NCI-H748 (cell line): Measurements from ENCODE around the gene PLXNA3.

Experiments used
- DNase-seq: peaks from one replicate; lab custom pipeline; 2025; ENCODE audit not compliant: unreplicated experiment; lab: John Stamatoyannopoulos, UW

PLXNA3 gene

DNA sequence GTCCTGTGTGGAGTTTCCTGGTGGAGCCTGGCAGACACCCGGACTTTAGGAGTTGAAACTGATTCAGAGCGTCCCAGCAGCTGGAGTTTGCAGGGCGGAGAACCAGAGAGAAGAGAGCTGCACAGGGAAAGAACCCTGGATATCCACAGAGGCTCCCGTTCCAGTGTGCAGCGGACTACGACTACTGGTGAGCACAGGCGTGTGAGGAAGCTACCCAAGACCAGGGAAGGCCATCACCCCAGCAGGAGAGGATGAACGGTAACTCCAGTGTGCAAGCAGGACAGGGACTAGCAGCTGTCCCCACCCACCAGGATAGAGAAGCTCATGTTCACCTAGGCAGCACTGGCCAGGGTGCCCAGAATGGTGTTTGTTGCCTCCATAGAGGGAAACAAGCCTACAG lies 18.7 kb downstream of the PLXNA3 start:
- DNase-seq: no peak

DNA sequence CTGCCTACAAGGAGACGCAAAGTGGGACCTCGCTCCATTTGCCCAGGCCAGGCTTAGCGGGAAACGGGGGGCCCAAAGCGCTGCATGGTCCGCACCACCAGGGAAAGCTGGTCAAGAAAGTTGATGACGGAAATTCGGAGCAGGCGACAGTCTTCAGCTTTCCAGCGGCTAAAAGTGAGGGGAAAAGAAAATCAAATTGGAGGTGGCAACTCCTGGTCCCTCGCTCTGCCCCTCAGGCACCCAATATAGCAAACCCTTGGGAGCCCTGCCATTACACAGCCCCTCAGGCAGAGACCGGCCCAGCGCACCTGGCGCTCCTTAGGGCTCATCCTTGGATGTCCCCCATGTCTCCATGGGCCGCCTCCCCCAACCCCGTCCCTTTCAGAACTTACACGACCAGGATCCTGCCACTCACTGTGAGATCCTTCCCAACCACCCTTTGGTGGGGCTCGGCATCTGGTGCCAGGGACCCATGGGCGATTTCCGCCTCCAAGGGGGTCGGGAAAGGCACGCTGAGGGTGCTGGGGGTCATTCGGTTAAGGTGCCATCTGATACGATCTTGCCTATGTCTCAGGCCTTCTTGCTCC lies 19.9 kb downstream of the PLXNA3 start:
- DNase-seq: peak; percentile 29

DNA sequence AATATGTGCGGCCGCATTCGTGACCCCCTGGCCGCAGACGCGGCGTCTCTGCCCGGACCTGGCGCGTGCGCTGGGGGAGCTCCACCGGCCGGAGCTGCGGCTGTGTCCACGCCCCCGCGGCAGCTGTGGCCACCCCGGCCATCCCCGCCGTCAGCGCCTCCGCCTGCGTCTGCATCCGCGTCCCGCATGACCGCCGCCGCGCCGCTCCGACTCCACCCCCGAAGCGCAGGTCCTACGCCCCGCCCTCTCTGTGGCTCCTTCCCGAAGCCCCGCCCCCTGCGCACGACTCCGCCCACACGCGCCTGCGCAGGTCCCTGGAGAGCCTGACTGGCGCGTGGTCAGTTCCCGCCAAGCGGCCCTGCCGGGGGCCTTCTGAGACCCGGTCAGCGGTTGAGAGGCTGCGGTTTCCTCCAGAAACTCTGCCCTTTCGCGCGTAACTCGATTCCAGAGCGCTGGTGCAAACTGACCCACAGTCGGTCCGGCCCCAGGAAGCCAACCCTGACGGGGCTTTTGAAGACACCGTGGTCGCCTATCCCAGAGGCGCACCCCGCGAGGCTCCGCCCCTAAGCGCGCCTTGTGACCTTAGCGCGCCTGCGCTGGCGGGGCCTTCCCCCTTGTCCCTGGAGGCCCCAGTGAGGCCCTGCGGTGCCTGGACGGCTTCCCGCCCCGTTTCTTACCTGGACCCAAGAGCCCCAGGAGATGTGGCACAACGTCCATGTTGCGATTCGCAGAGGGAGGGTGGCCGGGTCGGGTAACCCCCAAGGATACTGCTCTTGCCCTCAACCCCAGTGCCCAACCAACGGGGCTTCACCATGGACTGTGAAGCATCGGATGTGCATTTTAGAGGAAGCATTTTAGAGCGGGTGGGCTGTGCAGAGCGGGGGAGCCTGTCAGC lies 20.9 kb downstream of the PLXNA3 start, which contains the start of gene LAGE3:
Gene LAGE3, minus strand, starts transcription at position 554 of the 895 bp plus-strand sequence. Its CDS starts 366 bp downstream, at position 188.
- DNase-seq: peak; percentile 94

DNA sequence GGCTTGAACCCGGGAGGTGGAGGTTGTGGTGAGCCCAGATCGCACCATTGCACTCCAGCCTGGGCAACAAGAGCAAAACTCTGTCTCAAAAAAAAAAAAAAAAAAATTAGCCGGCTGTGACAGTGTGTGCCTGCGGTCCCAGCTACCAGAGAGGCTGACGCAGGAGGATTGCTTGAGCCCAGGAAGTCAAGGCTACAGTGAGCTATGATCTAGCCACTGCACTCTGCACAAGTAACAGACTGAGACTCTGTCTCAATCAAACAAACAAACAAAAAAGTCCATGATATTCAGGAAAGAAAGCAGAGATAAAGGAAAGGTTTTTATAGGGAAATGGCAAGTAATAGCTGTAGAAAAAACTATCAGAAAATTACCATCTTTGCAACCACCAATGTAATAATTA lies 23.1 kb downstream of the PLXNA3 start:
- no peak for DNase-seq

DNA sequence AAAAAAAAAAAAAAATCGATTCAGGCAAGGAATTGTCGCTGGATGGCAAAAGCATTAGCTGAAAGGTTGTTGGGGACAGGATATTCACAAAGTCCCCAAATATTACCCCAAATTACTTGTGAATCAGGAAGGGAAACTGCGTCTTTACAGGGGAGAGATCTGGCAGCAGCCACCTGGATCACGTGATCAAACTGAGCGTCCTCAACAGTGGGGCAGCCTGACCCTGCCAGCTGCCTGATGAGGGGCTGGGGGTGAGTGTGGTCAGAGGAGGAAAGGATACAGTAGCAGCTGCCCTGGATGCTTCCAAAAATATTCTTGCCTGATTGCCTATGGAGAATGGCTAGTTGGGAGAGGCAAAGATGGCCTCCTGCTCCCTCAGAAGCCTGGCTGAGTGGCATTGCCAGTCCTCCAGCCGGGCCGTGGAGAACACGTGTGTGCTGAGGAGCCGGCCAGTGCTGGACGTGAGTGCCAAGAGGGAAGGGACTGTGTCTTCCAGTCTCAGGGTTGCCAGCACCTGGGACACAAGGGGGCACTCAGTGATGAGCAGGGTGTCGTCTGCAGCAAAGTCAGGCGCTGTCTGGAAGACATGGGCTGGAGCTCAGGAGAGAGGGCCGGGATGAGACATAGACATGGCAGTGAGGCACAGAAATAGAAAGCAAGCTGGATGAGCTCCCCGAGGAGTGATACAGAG lies 24.0 kb downstream of the PLXNA3 start:
- no peak for DNase-seq

DNA sequence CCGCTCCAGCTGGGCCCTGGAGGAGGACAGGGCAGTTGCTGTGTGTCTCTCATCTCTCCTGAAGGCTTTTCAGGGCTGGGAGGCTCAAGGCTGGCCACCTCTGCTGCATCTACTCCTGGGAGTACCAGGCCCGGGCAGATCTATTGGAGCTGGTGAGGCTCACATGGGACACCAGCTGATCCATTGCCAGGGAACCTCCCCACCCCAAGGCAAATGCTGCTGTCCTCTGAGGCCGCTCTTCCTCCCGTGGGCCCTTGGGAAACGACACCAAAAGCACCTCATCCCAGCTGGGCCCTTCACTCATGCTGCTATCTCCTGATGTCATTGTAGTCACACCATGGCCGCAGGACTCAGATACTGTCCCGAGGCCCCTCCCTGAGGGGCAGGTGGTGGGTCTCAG lies 24.7 kb downstream of the PLXNA3 start:
- no peak for DNase-seq

DNA sequence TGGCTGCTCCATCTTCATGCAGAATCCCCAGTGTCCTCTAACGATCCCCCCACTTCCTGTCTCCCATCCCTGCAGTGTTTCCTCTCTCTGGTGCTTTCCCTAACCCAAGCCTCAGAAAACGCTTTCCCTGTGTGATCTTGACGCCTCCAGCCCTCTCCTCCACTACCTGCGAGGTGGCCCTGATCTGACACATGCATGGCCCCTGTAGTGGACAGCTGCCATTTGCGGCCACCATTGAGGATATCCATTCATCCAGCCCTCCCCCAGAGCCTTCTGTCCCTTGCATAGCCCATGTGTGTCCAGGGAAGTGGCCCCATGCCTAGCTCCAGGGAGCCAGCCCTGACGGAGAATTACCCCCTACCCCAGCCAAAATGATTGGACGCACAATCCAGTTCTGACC lies 25.2 kb downstream of the PLXNA3 start:
- no peak for DNase-seq

DNA sequence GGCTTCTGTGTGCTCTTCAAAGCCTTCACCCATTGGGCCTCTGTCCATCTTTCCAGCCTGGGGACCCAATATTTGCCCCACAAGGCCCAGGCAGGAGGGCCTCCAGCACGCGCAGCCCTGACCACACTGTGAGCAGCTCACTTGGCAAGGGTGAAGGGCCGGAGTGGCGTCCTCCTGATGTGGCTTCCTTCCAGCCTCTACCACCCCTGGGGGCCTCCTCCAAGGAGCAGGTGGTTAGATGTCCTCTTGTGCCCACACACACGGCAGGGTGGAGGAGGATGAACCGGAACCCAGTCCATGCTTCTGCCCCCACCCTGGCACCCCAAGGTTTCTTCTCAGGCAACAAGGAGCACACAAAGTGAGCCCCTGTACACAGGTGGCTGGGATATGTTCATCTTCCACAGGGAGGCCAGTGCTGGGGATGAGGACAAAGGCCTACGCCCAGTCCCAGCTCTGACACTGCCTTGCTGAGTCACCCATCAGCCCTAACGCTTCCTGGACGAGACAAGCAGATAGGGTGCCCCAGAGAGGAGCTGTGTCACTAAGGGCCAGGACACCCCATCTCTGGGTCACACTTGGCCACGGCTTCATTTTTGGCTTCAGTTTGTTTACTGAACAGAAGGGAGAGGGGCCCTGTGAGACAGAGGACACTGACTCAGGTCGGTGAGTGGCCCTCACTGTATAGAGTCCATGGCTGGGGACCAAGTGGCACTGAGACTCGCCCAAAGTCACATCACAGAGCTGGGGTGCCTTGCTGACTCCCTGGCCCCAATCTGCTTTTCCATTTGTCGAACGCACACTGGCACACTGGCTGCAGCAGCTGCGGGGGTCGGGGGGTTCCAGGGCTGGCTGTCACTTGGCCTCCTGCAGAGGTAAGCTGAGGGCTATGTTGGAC lies 26.4 kb downstream of the PLXNA3 start:
- no peak for DNase-seq

DNA sequence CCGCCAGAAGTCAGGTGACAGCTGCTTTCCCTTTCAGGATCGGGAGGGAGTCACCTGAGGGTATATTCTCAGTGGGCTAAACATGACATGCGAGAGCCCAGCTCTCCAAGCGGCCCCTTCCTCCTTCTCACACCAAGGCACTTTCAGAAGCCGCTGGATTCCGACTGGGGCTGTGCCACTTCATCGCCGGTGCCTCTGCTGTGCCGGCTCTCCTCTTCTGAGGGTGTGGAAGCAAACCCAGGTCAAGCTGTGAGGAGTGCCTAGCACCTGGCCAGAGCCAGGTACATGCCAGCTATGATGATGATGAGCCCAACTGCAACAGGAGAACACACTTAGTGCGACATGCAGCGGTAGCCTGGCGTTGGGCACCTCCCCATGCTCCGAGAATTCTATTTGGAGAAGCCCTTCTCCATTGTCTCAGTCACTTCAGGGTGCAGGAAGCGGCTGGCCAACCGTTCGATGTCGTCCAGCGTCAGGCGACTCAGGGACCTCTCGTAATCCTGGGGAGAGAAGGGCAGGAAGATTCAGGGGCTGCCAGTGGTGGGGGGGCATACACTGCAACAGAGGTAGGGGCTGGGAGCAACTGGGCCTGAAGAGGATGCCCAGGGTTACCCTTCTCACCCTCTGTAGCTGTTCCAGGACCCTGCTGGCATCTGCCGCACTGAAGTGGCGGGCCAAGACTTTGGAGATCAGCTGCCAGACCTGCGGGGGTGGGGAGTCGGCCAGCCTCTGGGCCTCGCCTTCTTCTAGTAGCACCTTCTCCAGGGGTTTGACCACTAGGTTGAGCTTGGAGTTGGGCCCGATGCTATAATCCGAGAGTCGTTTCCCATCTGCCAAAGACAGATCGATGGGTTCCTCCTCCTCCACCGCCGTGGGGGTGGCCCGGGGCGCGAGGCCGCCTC lies 27.3 kb downstream of the PLXNA3 start:
- peak; percentile 39 for DNase-seq

DNA sequence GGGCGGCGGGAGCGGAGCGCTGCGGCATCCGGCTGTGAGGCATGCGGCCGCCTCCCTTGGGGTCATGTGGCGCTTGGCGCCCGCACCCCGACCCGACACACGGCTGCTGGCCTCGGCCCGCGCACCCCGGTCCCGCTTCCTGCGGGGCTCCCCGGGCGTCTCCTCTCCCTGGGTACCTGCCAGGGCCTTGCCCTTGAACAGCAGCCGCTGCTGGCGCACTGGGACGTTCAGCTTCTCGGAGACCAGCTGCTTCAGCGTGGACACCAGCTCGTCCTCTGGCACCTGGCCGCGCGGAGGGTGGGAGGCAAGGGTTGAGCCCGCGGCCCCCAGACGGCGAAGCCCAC lies 27.9 kb downstream of the PLXNA3 start:
- peak; percentile 58 for DNase-seq

DNA sequence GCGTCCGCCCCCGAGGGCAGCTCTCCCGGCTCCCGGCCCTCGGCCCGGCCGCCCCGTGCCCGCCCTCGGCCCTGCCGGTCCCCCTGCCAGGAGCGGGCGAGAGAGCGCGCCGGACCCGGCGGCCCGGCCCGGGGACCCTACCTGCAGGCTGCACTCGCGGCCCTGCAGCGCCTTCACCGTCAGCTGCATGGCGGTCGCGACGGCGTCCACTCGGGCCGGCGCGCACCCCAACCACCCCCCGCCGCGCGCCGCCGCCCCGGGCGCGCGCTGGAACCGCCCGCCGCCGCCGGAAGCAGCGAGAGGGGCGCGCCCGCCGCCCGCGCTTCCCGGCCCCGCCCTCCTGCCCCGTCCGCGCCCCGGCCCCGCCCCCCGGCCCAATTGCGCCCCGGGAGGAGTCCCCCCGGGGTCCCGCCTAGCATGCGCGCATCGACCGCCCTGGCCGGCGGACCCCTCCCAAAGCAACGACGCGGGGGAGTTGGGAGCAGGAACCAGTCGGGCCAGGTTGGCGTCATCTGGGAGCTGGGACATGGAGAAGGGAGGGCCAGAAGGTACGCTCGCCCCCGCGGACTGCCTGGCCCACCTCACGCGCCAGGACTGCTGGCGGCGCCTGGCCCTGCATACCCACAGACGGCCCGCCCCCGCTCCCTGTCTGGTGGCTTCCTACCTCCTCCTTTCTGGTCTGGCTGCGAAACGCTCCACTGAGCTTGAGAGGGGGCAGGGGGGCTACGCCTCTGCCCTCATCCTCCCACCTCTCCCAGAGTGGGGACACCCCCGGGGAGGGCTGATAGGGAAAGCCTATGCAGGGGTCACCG lies 28.5 kb downstream of the PLXNA3 start, which contains the start of gene UBL4A:
Gene UBL4A, minus strand, starts transcription at position 220 of the 812 bp plus-strand sequence. Its CDS starts 31 bp downstream, at position 189.
- peak; percentile 82 for DNase-seq

DNA sequence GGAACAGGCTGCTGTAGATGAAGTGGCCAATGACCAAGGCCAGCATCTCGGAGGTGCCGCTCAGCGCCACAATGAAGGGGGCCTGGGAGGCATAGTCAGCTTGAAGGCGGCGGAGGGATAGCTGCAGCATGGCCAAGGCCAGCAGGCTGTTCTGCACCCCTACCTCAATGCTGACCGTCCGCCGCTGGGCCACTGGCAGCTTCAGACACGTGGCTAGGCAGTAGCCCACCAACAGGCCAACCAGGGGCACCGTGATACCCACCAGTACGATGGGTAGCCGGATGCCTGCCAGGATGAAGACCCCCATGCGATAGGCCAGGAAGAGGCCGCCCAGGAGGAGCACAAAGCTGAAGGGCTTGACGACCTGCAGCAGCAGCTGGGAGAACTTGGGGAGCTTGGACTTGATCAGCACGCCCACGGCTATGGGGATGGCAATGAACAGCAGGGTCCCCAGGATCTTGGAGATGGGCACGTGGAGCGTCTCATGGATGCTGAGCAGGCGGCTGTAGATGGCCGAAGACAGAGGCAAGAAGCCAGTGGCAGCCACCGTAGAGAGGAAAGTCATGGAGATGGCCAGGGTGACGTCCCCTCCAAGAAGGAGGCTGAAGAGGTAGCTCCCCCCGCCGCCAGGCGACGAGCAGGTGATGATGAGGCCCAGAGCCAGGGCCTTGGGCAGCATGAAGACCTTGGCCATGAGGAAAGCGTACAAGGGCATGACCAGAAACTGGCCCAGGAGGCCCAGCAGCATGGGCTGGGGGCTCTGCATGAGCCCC lies 29.6 kb downstream of the PLXNA3 start:
- DNase-seq: no peak

DNA sequence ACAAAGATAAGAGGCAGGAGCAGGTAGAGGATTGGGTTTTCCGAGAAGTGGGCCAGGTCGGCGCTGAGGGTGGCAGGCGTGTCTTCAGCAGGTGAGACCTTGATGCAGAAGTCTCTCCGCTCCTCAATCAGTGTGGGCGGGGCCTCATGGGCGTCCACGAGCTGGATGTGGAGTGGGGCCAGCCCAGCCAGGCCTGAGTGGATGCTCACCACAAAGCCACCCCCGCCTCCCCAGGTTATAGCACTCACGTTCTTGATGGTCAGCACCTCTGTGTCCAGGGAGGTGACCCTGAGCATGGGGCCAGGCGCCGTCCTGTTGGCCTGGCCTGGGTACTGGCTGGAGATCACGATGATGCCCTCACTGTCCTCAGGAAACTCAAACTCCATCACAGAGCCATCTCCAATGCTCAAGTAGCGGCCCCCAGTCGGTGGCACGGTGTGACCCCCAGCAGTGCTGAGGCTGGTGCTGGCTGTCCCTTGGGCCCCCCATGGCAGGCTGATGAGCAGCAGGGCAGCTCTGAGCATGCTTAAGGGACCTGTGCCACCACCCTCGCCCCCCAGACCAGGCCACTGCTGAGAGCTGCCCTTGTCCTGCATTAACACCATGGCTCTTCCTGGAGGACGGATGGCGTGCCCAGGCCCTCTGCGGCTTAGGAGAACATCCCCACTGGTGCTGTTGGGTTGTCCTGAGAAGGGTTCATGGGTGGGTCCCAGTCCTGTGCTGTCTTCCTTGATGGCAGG lies 30.4 kb downstream of the PLXNA3 start:
- no peak for DNase-seq

DNA sequence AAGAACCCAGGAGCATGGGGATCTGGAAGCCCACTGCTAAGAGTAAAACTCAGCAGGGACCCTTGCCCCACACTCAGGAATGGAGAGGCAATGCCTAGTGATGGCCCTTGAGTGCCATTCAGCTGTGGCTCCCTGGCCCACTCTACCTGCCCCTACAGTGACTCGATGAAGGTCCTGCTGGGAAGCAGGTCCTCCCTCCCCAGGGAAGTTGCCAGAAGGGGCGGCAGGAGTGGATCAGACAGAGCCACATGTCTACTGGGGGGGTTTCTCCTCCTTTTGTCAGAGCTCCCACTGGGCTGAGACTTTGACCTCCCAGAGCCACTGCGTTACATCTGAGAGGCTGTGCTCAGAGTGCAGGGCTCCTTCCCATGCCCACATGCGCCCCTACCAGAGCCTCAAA lies 31.1 kb downstream of the PLXNA3 start:
- DNase-seq: no peak

DNA sequence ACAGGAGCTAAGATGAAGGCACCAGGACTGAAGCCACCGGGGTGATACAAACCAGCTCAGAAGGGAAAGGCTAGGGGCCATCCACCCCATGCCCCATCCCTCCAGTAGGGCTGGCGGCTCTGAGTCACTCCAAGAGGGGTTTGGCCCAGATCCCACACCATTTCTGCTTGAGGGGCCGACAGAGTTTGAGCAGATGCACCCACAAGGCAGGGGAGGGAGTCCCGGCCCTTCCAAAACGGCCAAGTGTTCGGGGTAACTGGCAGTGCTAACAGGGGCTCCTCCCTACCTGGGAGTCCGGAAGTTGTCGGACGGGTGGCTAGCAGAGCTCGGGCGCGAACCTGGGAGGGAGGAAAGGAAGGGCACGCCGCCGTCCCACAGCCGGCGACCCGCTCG lies 31.9 kb downstream of the PLXNA3 start:
- peak; percentile 58 for DNase-seq

DNA sequence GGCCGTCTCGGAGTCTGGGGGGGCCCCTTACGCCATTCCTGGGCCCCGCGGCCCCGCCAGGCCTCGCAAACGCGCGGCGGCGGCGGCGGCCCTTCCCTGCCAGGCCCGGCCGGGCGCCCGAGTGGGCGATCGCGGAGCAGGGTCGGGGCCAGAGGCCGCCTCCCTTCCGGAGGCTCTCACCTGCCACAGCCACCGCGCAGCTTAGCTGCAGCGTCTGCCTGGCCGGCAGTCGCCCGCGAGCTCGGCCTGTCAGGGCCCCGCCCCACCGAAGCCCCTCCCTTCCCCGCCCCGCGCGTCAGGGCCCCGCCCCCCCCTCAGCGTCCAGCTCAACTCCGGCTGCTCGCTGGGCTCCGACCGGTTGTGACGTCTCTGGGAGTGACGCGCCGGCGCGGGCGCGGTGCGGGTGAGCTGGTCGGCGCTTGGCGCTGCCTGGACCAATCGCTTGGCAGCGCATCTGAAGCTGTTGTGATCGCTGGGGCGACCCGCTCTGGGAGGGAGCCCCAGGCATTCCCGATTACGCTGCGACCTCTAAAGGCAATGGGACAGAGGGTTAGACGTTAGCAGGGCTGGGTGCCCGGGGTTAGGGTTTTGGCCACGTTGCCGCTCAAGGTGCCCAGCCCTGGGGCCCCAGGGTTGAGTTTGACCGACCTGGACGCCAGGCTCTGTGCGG lies 32.5 kb downstream of the PLXNA3 start, which contains the start of gene SLC10A3:
Gene SLC10A3, minus strand, starts transcription at position 216 of the 670 bp plus-strand sequence. CDS start 1,689 bp downstream, outside the sequence.
- peak; percentile 98 for DNase-seq

DNA sequence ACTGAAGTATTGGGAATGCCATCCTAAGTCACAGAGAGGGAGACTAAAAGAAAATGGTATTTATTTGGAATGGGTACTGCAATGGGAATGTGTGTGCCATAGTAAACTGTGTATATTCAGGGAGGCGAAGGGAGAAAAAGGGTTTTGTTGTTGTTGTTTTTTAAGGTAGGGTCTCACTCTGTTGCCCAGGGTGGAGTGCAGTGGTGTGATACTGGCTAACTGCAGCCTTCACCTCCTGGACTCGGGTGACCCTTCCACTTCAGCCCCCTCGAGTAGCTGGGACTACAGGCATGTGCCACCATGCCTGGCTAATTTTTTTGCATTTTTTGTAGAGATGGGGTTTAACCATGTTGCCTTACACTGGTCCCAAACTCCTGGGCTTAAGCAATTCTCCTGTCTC lies 36.6 kb downstream of the PLXNA3 start:
- DNase-seq: no peak
